Colonic mucosa (tissue), 4 donors: Measurements from ENCODE around the gene AK2. TPM values are rescaled to one million over a fixed set of nuclear protein-coding genes. Genes with fewer than 3 reads are reported as not detected.

Experiments
- DNase-seq: peaks from one replicate; pipeline ENCODE4 v3.0.0-alpha.2; 2020
- H3K27ac ChIP-seq: fragments of 200-600 bp; one replicate; pipeline ENCODE4 v1.8.0; 2021
- H3K27me3 ChIP-seq: fragments of 200-600 bp; one replicate; pipeline ENCODE4 v1.8.0; 2021
- H3K36me3 ChIP-seq: fragments of 200-600 bp; one replicate; pipeline ENCODE4 v1.8.0; 2021
- H3K4me1 ChIP-seq: fragments of 200-600 bp; one replicate; pipeline ENCODE4 v1.8.0; 2021; ENCODE audit warnings: mild to moderate bottlenecking
- H3K4me3 ChIP-seq: fragments of 200-600 bp; one replicate; pipeline ENCODE4 v1.8.0; 2021
- H3K9ac ChIP-seq, 2 donors: one replicate each; pipeline ENCODE4 v1.7.0; 2013; ENCODE audit warnings: control low read depth in 2 of 2, low read depth in 2 of 2, low read length in 2 of 2
- H3K9me3 ChIP-seq: fragments of 200-600 bp; one replicate; pipeline ENCODE4 v1.8.0; 2021
- CTCF ChIP-seq: fragments of 200-600 bp; IDR thresholded peaks from one replicate; pipeline ENCODE4 v1.8.0; 2022; ENCODE audit warnings: antibody characterized with exemption, mild to moderate bottlenecking
- intact Hi-C: fragments of 100-400 bp; cut with DNase I; formaldehyde crosslinking; loops from one replicate; pipeline ENCODE4 v1.14.1; 2022
- total RNA-seq, 2 donors: library from RNA; stranded (reverse); fragmentation: NEBNext Ultra II Directional in 1 of 2; extraction: Animal tissue kit (Norgen Biotek cat#: 25700) in 1 of 2; gene quantifications; one replicate each; pipeline ENCODE4 v1.2.1, GENCODE V29; 2021
- donor health status: healthy.
- donor health status: DM: no; HTN: no; CAD: no.
- donor health status: DM: no; HTN: no; CAD: no.

Gene AK2
- total RNA-seq, 2 donors from 2014 or later, result 206 to 243 TPM

DNA sequence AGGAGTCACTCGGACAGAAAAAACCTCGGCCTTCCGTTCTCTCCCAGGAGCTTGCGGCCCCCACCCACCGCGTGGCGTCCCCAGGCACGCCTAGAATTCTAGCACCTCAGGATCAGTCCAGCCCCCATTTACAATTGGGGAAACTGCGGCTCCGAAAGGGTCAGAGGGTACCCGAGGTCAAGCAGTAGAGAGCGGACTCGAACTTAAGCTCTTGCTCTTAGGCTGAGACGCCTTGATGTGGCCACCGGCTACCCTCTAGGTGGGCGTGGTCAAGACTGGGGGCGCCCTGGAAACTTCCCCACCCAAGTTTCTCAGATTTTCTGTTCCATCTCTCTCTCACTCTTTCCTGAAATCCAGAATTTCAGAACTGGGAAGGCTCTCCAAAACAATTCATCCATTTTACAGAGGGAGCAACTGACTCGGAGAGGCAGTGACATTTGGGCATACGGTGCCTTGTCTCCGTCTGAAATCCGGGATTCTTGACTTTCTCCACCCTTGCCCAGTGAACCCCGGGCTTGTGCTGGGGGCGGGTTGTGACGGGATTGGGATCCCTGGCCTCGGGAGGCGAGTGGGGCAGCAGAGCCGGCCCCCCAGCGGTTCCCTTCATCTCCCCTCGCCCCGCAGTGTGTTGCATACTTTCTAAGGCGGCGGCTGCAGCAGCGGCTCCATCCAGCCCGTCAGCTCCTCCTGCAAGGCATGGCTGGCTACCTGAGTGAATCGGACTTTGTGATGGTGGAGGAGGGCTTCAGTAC, 45.0 kb upstream of the AK2 start:
- Histone ChIP-seq H3K36me3 (no peaks in the 10 kb centered on the region), H3K27ac (no peak overlapping the region), H3K9ac (peak overlapping the region; percentile 85 to 94), H3K9me3 (no peaks in the 10 kb centered on the region), H3K27me3 (no peaks in the 10 kb centered on the region), H3K4me3 (peak overlapping the region; percentile 87), H3K4me1 (peaks cover 11% of the 10 kb centered on the region)
- peak; percentile 44 for DNase-seq
- no peak for TF ChIP-seq CTCF
- intact Hi-C loops, result no loop called here

DNA sequence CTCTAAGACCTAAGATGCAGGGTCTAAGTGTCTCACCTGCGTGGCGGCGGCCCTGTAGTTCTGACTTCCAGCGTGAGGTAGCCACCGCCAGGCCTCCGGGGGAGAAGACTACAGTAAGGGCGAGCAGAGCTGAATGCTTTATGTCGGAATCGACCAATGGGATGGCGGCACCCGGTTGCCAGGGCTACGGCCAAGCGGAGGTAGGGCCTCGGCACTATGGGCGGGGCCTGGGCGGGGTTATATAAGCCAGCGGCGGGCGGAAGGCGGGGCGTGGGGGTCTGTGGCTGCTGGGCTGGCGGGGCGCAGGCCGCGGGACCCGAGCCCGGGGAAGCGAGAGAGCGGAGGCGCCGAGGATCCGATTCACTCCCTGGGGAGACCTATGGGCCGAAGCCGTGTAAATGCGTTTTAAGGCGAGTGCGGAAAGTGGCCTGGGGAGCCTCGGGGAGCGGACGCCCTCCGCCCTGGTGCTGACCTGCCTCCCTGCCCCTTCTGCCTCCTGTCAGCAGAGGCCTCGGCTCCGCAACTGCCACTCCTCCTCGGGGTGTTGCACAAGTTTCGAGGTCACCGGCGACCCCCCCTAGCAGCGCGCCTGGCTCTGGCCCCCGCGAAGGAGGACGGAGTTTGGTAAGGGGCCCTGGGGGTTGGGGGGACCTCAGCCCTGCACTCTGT, 44.3 kb upstream of the AK2 start, which contains the start of gene AZIN2:
Gene AZIN2, plus strand, starts transcription at position 269 of the 669 bp plus-strand sequence. CDS start 1,097 bp downstream, outside the sequence.
- peaks cover 11% of the 10 kb centered on the region for H3K4me1 ChIP-seq
- DNase-seq, result peak; percentile 99
- H3K27me3 ChIP-seq, result no peaks in the 10 kb centered on the region
- peak within 1 kb of the TSS; percentile 85 to 94 for H3K9ac ChIP-seq
- intact Hi-C loops, result no loop called here
- H3K27ac ChIP-seq, result no peak within 1 kb of the TSS
- H3K4me3 ChIP-seq, result peak within 1 kb of the TSS; percentile 87
- H3K36me3 ChIP-seq, result no peaks in the 10 kb centered on the region
- H3K9me3 ChIP-seq, result no peaks in the 10 kb centered on the region
- TF ChIP-seq CTCF, result no peak

DNA sequence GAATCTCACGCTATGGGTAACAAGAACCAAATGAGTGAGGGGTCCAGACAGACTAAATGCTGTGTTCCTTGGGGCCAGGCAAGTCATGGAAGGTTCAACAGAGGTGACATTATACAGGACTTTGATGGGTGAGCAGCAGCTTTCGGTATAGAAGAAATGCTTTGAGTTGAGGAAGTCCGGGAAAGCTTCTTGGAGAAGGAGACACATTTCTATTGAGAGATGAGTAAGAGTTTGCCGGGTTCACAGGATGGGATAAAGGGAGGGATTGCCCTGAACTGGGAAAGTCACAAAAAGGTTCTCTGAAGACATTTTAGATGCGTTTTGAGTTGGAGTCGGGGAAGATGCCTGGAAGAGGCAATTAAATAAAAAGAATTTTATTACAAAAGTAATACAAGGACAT, 43.7 kb upstream of the AK2 start:
- intact Hi-C loops, result no loop called here
- Histone ChIP-seq H3K4me1 (peaks cover 11% of the 10 kb centered on the region), H3K9me3 (no peaks in the 10 kb centered on the region), H3K27ac (no peak overlapping the region), H3K4me3 (peak overlapping the region; percentile 87), H3K27me3 (no peaks in the 10 kb centered on the region), H3K9ac (peak overlapping the region in 1 of 2 donors; percentile 85), H3K36me3 (no peaks in the 10 kb centered on the region)
- no peak for TF ChIP-seq CTCF
- DNase-seq, result no peak

DNA sequence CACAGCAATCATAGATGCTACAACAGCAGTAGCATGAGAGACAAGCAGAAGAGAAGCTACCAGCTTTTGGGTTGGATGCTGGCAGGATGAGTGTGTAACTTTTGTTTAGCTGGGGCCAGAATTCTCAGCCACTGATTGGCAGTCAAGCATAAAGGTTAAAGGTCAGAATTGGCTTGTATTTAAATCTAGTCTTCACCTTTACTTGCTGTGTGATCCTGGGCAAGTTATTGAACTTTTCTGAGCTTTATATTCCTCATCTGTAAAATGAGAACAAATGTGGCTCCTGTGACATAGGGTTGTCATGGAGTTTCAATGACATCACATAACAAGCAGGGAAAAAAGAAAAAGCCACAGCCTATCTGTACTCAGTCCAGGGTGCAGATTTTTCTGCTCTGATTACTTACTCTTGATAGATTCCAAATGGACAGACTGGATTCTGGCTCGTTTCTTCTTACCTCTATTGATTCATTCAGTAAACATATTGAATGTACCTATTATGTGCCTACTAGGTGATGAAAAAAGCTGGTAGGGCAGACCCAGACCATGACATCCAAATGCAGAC, 41.4 kb upstream of the AK2 start:
- TF ChIP-seq CTCF, result no peak
- Histone ChIP-seq H3K27me3 (no peaks in the 10 kb centered on the region), H3K9ac (no peak overlapping the region), H3K4me1 (peaks cover 11% of the 10 kb centered on the region), H3K27ac (no peak overlapping the region), H3K9me3 (no peaks in the 10 kb centered on the region), H3K4me3 (no peak overlapping the region), H3K36me3 (no peaks in the 10 kb centered on the region)
- intact Hi-C loops, result no loop called here
- no peak for DNase-seq

DNA sequence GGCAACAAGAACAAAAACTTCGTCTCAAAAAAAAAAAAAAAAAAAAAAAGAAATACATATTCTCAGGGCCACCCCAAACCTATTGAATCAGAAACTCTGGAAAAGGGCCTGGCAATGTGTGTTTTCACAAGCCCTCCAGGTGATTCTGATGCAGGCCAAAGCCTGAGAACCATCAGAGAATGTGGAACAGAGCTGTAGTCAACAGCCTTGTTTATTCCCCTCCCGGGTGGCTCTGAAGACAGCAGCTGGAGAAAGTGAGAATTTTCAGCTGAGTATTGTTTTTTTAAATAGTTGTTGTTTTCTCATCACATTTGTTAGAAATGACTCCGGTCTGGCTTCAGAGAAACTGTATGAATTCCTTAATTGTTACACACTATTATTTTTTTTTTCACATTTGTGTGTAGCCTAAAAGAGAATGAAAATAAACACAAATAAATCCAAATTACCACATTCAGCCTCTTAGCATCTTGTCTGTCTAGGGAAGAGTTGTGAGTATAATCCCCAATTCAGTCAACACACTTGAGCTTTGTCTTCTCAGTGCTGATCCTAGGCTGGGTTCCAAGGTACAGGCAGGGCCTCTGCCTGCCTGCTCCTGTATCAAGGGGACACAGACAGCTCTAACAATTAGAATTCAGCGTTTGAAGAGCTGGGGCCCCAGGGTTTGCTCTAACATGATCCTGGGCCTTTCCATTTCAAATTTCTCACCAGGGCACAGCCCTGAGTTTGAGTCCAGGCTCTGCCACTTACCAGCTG, 37.7 kb upstream of the AK2 start:
- no peak overlapping the region for H3K4me3 ChIP-seq
- DNase-seq, result no peak
- H3K27ac ChIP-seq, result no peak overlapping the region
- H3K9ac ChIP-seq, result no peak overlapping the region
- no peaks in the 10 kb centered on the region for H3K27me3 ChIP-seq
- intact Hi-C loops, result no loop called here
- no peaks in the 10 kb centered on the region for H3K4me1 ChIP-seq
- H3K9me3 ChIP-seq, result no peaks in the 10 kb centered on the region
- no peak for TF ChIP-seq CTCF
- no peaks in the 10 kb centered on the region for H3K36me3 ChIP-seq
